GM21381 (cell line): Measurements from ENCODE around the gene RNU6-7.

ENCODE experiments used
- ATAC-seq: cut with Tn5 transposase; IDR thresholded peaks from one replicate; pipeline ENCODE4 v1.9.1; 2021; ENCODE audit warnings: mild to moderate bottlenecking, moderate library complexity; ENCODE audit not compliant: unreplicated experiment

The RNU6-7 gene

DNA sequence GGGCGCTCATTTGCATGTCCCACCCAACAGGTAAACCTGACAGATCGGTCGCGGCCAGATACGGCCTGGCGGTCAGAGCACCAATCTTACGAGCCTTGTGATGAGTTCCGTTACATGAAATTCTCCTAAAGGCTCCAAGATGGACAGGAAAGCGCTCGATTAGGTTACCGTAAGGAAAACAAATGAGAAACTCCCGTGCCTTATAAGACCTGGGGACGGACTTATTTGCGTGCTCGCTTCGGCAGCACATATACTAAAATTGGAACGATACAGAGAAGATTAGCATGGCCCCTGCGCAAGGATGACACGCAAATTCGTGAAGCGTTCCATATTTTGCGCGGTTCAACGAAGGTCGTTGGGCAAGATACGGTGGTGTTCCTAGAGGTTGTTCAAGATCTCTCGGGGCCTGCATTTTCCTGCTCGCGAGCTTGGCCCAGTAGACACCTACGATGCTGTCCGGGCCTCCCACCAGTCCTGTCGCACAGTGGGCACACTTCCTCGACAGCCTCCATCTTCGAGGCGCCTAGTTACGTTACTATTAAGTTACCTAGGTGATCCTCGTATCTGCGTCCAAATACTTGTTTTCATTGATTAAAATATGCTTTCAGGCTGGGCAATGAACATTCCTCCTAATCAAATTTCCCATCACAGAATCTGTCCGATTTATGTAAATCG lies at the start of gene RNU6-7:
TSS of gene RNU6-7 (plus strand) at position 230 of the 675 bp plus-strand sequence.
- no peak for ATAC-seq

GRCh38 chr14:32166029-32166428 lies 35.8 kb upstream of the RNU6-7 start:
- ATAC-seq, result no peak

GRCh38 chr14:32166924-32167323 lies 34.9 kb upstream of the RNU6-7 start:
- ATAC-seq, result no peak

DNA sequence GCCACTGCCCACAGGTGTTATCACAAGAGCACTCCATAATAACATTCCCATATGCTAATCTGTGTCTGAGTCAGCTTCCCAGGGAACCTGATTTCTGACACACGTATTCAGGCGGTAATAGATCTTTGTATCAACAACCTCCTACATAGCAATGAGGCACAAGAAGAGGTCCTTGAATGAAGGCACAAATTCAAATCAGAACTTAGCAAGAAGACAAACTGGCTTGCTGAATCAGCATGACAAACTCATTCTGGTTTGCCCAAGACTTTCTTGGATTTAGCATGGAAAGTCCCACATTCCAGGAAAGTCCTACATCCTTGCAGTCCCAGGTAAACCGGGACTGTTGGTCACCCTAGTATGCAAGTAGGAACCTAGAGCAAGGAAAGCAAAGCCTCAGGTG lies 33.9 kb upstream of the RNU6-7 start:
- no peak for ATAC-seq

DNA sequence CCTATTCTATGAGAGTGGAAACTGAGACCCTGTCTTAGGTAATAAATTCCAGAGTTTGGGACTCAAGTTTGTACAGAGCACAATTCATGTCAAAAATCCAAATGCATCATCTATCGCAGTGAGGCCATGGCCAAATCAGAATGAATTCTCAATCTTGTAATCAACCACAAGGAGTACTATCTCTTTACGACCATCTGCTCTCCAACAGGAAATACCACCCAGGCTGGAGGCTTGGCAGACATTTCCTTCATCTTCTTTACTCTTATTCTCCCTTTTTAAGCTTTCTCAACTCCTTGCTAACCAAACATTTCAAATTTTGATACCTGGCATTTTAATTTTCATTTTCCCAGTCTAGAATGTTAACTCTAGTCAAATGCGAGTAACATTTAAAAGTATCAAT lies 32.7 kb upstream of the RNU6-7 start:
- ATAC-seq, result no peak

GRCh38 chr14:32171469-32171868 lies 30.4 kb upstream of the RNU6-7 start:
- ATAC-seq, result no peak

GRCh38 chr14:32183151-32184058 lies 18.4 kb upstream of the RNU6-7 start:
- ATAC-seq, result no peak

DNA sequence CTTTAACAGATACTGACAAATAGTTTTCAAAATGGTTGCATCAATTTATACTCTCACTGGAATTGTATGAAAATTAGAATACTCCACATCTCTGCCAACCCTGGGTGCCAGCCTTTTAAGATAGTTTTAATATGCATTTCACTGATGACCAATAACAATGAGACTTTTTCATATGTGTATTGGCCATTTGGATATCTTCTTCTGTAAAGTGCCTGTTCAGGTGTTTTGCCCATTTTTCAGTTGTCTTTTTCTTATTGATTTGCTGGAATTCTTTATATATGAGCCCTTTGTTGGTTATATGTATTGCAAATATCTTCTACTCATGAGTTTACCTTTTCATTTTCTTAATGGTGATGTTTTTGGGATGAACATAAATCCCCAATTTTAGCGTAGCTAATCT lies 16.7 kb upstream of the RNU6-7 start:
- no peak for ATAC-seq

DNA sequence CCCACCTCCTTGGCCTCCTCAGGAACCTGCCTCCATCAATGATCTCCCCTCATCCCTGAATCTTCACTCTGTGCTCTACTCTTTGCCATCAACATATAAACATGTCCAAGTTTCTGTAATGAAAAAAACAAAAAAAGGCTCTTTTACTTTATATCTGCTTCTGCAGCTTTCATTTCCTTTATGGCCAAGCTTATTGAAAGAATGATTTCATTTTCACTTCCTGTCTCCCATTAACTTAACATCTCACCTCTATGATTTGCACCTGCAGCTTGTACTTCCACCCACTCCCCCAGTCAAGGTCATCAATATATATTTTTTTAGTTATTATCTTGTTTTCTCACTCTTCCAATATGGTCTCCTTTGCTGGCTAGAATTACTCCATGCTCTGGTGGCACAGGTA lies 15.6 kb upstream of the RNU6-7 start:
- ATAC-seq, result peak; percentile 54

- no peak for ATAC-seq
Observed at GRCh38 chr14:32189811-32190210, 12.0 kb upstream of the RNU6-7 start.

GRCh38 chr14:32190673-32191072 lies 11.2 kb upstream of the RNU6-7 start:
- no peak for ATAC-seq

- ATAC-seq, result no peak
Observed at GRCh38 chr14:32192712-32193373, 9.0 kb upstream of the RNU6-7 start.

- no peak for ATAC-seq
Observed at GRCh38 chr14:32193532-32193931, 8.3 kb upstream of the RNU6-7 start.

DNA sequence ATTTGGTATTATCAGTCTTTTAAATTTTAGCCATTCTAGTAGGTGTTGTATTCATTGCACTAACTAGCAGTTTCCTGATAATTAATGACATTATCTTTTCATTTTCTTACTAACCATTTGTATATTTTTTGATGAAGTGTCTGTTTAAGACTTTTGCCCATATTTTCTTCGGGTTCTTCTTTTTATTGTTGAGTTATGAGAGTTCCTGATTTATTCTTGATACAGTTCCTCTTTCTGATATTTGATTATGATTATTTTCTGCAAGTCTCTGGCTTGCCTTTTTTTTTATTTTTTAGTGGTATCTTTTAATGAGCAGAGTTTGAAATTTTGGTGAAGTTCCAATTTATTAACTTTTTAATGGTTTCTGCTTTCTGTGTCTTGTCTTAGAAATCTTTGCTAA lies 6.2 kb upstream of the RNU6-7 start:
- ATAC-seq, result no peak

DNA sequence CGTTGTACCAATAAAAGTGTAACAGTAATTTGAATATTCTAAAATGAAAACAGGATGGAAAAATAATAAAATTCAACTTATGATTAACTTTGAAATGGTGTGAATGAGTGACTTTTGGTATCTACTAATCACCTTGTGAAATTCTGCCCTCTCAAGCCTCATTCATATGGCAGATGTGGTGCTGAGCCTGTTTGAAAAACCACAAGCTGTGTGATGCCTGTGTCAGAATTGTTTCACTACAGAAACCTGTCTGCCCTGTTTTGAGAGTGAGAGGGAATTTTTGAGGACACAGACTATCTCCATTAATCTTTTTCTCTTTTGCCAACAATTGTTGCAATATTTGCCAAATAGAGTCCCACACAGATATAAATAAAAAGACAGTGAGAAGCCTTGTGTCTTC lies 3.9 kb upstream of the RNU6-7 start:
- ATAC-seq, result peak; percentile 36

DNA sequence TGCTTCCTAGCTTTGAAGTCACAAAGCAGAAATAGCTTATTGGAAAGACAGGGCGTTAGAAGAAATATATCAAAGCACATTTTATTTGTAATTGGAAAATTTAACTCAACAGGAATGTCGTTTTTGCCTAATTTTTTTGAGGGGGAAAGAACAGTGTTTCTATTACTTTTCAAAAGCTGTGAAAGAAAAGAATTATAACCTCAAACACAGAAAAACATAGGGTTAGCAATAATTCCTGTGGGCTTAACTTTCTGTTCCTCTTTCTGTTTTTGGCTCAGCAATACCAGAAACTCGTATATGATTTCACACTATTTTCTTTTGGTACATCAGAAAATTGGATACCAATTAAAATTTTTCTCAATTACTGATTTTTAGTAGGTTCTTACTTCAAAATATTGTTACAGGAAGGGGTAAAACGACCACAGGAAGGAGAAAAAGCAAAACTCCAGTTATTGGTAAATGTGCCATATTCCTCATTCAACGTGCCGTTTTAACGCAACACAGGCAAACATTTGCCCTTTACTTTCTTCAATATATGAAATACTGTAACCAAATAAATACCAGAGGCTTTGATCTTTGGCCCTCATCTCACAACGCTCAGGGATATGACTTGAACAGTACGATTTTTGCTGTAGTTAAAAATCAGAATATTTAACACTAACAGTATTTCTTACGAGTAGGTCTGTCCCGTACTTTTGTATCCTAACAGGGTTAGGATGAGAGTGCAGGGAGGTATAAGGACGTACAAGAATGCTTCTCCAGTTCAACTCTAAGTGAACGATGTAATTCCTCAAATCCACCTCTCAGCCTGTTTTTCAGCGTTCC lies 1.3 kb upstream of the RNU6-7 start:
- ATAC-seq, result no peak

GRCh38 chr14:32201193-32201815 lies 541 bp upstream of the RNU6-7 start:
- ATAC-seq, result peak; percentile 48

- no peak for ATAC-seq
Observed at GRCh38 chr14:32202491-32202997, 699 bp downstream of the RNU6-7 start.

GRCh38 chr14:32202998-32203882 lies 1.4 kb downstream of the RNU6-7 start, which contains the start of gene RNU6-8:
Gene RNU6-8 (minus strand): TSS chr14:32203269.
- ATAC-seq, result peak; percentile 61
